IPS DF 19.7 (cell line): ENCODE data around the gene TK2.
"Not testable (repeated sequence)": the region's sequence is repeated elsewhere in the genome, so short reads cannot be mapped to it uniquely, and the experiment has no call there.

Experiments used
- DNase-seq: peaks from one replicate; pipeline ENCODE4 v3.0.0-alpha.2; 2013; ENCODE audit warnings: low read depth, low spot score

Gene TK2

GRCh38 chr16:66549284-66550131, at the start of gene TK2:
Gene TK2 (minus strand): TSS chr16:66550122. CDS start chr16:66550061, 61 bp downstream.
- DNase-seq = no peak

DNA sequence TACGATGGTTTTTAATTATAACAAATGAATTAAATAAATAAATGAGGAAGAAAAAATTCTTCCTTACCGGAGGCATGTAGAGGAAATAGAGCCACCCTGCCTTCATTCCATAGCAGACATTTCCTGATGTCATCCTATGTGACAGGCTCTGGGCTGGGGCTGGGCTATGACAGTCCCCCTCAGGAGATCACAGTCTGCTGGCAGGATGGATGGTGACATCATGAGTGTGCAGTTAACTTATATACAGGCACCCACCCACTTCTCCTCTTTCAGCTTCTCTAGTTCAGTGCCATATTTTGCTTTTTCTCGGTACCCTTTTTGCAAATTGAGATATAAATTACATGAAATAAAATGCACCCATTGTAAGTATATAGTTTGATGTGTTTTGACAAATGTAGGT, 48.2 kb upstream of the TK2 start:
- no peak for DNase-seq

- no peak for DNase-seq
Measured at GRCh38 chr16:66596986-66597848, 47.3 kb upstream of the TK2 start.

DNA sequence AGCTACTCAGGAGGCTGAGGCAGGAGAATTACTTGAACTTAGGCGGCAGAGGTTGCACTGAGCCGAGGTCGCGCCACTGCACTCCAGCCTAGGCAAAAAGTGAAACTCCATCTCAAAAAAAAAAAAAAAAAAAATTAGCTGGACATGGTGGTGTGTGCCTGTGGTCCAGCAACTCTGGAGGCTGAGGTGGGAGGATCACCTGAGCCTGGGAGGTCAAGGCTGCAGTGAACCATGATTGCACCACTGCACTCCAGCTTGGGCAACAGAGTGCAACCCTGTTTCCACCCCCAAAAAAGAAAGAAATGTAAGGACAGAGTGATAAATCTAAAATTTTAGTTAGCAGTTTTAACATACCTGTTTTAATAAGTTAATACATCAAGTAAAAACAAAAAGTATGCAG, 46.6 kb upstream of the TK2 start:
- not testable (repeated sequence) for DNase-seq

DNA sequence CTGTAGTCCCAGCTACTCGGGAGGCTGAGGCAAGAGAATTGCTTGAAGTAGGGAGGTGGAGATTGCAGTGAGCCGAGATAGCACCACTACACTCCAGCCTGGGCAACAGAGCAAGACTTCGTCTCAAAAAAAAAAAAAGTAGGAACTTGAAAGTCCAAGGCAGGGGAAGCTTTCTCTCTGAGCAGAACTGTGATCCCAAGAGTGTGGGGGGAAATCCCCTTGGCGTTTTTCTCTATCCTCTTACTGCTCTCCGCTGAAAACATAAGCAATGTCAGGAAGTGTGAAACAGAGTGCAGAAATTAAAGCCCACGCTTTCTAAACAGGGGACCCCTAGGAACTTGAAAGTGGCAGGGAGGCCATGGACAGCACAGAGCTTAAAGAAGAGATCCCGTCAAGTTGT, 44.8 kb upstream of the TK2 start:
- DNase-seq = no peak

GRCh38 chr16:66592814-66593213, 42.9 kb upstream of the TK2 start:
- DNase-seq = no peak

GRCh38 chr16:66592241-66592640, 42.3 kb upstream of the TK2 start:
- no peak for DNase-seq

DNA sequence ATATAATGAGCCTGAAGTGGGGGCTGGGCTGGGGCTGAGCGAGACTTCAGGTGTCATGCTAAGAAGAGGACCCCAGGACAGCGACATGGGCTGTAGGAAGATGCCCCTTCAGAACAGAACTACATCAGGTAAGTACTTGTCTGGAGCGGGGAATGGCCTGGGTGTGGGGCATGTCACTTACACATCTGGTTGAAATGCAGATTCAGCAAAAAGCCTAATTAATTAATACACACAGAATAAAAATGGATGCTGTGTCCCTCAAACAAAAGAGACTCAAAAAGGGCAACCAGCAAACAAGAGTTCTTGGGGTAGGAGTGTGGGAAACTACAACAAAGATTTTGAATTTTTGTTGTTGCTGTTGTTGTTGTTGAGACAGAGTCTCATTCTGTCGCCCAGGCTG, 41.1 kb upstream of the TK2 start:
- DNase-seq = no peak

DNA sequence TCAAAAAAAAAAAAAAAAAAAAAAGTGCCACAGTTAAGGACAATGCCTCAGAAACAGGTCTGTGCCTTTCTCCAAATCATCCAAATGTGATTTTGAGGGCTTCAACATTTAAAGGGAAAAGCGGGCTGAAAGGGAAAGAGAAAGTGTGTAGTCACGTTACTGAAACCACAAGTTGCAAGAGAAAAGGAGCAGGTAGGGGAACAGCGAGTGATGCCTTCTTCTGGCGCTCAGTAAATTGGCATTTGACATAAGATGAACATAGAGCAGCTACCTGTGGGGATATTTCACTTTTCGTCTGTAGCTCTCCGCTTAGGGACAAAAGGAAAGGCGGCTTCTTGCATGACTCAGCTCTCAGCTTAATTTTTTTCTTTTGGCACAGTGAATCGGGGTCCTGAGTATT, 40.4 kb upstream of the TK2 start:
- DNase-seq = no peak

DNA sequence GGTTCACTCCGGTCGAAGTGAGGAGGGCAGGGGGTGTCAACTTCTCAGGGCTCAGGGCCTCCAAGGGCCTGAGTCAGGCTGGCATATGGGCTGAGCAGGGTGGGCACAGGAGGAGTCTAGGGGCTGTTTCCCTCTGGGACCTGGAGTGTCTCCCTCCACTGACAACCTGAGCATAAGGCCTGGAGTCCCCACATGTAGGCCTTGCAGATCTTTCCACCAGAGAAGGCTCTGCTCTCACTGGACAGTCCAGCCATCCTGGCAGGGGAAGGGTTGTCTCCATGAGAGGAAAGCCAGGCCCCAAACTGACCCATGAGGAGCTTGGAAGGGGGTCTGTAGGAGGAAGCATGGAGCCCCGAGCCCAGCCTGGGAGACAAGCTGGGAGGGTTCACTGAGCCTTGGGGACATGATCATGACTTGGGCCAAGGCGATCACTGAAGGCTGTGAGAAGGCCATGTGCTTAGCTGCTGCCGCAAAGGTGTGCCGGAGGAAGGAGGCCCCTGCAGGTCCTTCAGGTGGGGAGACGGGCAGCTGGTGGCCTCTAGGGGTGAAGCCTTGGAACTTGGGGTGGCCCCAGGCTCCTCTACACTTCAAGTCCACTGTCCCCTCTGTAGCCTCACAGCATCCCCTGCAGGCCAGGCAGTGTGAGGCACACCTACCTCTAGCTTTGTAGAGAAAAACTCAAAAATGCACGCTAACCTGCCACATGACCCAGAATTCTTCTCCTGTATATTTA, 39.2 kb upstream of the TK2 start:
- no peak for DNase-seq

DNA sequence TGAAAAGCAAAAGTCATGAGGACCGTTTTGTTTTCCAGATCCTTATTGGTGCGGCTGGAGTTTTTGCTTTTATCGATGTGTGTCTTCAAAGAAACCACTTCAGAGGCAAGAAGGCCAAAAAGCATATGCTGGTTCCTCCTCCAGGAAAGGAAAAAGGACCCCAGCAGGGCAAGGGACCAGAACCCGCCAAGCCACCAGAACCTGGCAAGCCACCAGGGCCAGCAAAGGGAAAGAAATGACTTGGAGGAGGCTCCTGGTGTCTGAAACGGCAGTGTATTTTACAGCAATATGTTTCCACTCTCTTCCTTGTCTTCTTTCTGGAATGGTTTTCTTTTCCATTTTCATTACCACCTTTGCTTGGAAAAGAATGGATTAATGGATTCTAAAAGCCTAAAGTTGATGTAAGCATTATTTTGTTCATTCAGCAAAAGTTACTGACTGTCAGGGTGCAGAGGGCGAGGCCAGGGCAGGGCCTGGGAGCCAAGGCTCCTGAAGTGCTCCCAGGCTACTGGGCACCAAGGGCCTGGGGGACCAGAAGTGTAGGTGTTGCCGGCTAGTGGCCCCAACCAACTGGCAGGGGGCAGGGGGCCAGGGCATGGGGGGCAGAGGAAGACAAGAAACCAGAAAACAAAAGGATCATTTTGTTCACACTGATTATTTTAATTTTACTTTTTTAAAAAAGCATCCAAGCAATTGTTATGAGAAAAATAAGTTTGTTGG, 38.1 kb upstream of the TK2 start:
- no peak for DNase-seq

- DNase-seq = no peak
Measured at GRCh38 chr16:66585481-66586239, 35.7 kb upstream of the TK2 start.

- DNase-seq = no peak
Measured at GRCh38 chr16:66581246-66581952, 31.5 kb upstream of the TK2 start.

DNA sequence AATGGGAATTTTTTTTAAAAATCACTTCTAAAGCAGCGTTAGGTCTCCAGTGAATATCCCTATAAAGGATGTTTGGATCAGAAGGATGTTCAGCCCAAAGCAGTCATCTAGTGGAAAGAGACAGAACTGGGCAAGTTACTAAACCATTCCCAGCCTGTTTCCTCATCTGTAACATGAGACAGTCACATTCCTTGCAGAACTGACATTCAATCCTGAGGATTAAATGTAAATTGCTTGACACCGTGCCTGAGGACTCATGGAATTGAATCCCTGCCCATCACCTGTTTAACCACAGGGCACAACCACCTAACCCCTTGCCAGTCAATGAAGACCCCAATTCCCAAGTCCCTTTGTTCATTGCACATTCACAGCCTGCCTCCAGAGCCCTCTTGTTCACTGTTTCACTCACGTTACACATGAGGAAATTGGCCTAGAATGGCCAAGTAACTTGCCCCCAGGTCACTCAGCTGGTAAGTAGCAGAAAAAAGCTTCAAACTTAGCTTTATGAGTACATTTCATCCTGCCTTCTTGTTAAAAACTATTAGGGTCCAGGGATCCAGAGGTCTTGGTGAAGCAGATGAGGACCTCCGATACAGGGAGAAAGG, 30.8 kb upstream of the TK2 start:
- DNase-seq = no peak

DNA sequence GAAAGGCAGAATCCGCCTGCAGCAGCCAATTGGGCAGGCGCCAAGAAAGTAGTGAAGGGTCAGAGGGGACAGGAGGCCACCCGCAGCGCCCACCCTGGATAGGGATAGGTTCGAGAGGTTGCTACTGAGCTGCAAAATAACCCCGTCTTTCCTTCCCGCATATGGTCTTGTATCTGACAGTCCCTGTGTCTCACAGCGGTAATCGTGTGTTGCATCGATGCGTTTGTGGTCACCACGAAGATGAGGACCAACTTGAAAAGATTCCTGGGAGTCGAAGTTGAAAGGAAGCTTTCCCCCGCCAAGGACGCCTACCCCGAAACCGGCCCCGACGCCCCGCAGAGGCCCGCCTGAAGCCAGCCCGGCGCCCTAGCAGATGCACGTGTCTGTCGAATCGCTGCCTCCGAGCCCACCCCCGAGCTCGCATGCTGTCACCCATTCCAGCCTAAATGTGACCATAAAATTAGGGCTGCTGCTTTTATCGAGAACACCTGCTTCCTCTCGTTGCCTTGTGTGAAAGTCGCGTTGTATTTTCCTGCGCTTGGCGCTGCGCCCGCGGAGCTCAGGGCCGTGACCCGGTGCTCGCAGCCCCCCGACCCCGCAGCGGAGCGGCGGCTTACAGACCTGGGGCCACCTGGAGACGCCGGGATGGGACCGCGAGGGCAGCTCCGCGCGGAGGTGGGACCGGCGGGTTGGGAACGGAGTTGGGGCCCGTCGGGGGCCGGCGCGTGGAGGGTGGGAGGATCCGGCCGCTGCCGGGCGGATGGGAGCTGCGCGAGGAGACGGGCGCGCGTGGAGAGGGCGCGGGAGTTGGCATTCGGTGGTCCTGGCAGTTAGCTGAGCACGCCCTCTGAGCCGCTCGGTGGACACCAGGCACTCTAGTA, 29.0 kb upstream of the TK2 start, which contains the start of gene CMTM2:
TSS of gene CMTM2 (plus strand) at position 813 of the 881 bp plus-strand sequence. CDS start 145 bp downstream, outside the sequence.
- DNase-seq = no peak

DNA sequence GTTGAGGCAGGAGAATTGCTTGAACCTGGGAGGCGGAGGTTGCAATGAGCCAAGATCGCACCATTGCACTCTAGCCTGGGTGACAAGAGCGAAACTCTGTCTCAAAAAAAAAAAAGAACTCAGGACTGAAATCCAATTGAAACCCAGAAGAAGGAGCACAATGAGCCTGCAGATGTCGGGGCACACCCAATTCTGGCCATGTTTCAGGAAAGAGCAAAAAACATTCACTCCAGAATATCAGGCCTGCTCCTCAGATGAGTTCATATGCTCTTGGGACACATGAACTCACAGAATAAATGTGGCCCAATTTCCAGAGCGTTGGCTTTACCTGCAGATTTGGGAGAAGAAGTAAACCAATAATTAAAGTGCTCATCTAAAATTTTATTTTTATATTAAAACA, 26.4 kb upstream of the TK2 start:
- no peak for DNase-seq

DNA sequence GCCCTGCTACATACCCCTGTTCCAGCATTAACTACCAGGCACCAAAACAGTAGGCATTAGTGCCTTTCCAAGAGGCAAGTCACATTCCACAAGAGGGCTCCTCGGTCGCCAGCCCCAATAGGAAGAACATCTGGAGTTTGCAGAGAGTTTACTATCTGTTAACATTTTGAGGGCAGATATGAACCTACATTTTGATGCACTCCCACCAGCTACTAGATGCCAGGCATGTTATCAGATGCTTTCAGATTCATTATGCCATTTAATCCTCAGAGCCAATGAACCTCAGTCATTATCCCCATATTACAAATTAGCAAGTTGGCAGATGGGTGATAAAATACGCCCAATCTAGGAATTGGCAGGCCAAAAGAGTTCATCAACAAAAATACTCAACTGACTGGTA, 25.1 kb upstream of the TK2 start:
- DNase-seq = no peak

DNA sequence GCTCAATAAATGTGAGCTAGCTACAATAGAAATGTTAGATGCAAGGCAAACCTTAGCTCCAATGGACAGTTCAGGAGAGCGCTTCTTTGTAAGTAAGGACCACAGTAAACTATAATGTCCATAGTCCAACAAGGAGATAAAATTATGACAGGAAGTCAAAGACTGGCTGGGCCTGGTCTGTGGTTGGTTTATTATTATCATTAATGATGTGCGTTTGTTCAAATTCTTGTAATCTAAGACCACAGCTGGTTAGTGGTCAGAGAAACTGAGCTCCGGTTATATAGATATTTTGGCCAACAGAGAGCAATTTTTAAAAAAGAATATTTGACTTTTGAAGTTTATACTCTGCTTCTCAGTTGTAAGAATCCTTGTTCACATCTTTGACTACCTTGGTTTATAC, 24.6 kb upstream of the TK2 start:
- no peak for DNase-seq

DNA sequence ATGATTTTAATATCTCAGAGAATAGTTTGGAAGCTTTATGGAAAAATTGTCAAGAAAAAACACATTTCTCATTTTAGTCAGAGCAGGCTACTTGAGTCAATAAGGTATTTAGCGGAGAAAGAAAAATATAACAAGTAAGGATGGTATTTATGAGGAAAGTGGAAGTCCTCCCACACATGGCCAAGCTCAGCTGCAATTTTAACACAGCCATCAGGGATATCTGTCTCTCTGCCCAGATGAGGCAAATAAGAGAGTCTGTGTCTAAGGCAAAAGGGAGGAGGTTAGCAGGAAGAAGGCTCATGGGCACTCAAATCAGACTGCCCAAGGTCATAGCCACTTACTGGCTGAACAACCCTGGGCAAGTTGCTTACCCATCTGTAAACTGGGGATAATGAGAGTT, 24.2 kb upstream of the TK2 start:
- DNase-seq = no peak
